HepG2 (cell line): ENCODE results near the gene PTPN22. TPM values are rescaled to one million over a fixed set of nuclear protein-coding genes. Genes with fewer than 3 reads are reported as not detected.
A peak's percentile ranks its signal among the peaks of the same experiment; 100 is the strongest.

Experiments
- EEA1 ChIP-seq: sonication (generic); formaldehyde crosslinking; IDR thresholded peaks from 2 replicates; pipeline ENCODE4 v1.5.1; 2020; ENCODE audit warnings: mild to moderate bottlenecking, missing genetic modification reagents, borderline replicate concordance
- HNF1B ChIP-seq: sonication (generic); formaldehyde crosslinking; IDR thresholded peaks from 2 replicates; pipeline ENCODE4 v1.5.1; 2020; ENCODE audit warnings: mild to moderate bottlenecking, moderate library complexity, missing genetic modification reagents
- IKZF1 ChIP-seq: fragments of 450-650 bp; IDR thresholded peaks from 2 replicates; pipeline ENCODE4 v1.7.1; 2016
- KLF15 ChIP-seq: sonication (generic); formaldehyde crosslinking; IDR thresholded peaks from 2 replicates; pipeline ENCODE4 v1.8.1; 2023; ENCODE audit warnings: borderline replicate concordance, mild to moderate bottlenecking, inconsistent platforms, missing genetic modification reagents, mixed read lengths
- KMT2B ChIP-seq: IDR thresholded peaks from 2 replicates; pipeline ENCODE4 v1.6.1; 2016; ENCODE audit warnings: missing genetic modification reagents, missing compliant biosample characterization
- MXD3 ChIP-seq: IDR thresholded peaks from 2 replicates; pipeline ENCODE4 v1.6.1; 2016; ENCODE audit warnings: mild to moderate bottlenecking, missing biosample characterization, missing genetic modification reagents
- MYPOP ChIP-seq: sonication (generic); formaldehyde crosslinking; IDR thresholded peaks from 2 replicates; pipeline ENCODE4 v1.8.1; 2023; ENCODE audit warnings: mild to moderate bottlenecking, moderate library complexity, missing genetic modification reagents
- NFAT5 ChIP-seq: sonication (generic); formaldehyde crosslinking; IDR thresholded peaks from 2 replicates; pipeline ENCODE4 v1.4.0; 2020; ENCODE audit warnings: missing genetic modification reagents
- POLR2G ChIP-seq: fragments of 200-400 bp; formaldehyde crosslinking; IDR thresholded peaks from 2 replicates; pipeline ENCODE4 v1.6.1; 2018; ENCODE audit warnings: mild to moderate bottlenecking, low read depth, low read length, moderate library complexity
- SMARCC2 ChIP-seq: fragments of 450-650 bp; IDR thresholded peaks from 2 replicates; pipeline ENCODE4 v1.6.1; 2017; ENCODE audit warnings: antibody characterized with exemption, mild to moderate bottlenecking
- YEATS2 ChIP-seq: sonication (generic); formaldehyde crosslinking; IDR thresholded peaks from 2 replicates; pipeline ENCODE4 v1.4.0; 2020; ENCODE audit warnings: missing genetic modification reagents, borderline replicate concordance
- YY1 ChIP-seq: IDR thresholded peaks from 2 replicates; pipeline ENCODE4 v1.6.1; 2011; ENCODE audit warnings: low read length, low read depth, moderate library complexity, mild to moderate bottlenecking; ENCODE audit not compliant: insufficient read depth, insufficient replicate concordance
- ZBTB14 ChIP-seq: sonication (generic); formaldehyde crosslinking; IDR thresholded peaks from 2 replicates; pipeline ENCODE4 v1.4.0; 2020; ENCODE audit warnings: missing genetic modification reagents
- ZBTB21 ChIP-seq: sonication (generic); formaldehyde crosslinking; IDR thresholded peaks from 2 replicates; pipeline ENCODE4 v1.4.0; 2020; ENCODE audit warnings: missing genetic modification reagents
- ZNF567 ChIP-seq: sonication (generic); formaldehyde crosslinking; IDR thresholded peaks from 2 replicates; pipeline ENCODE4 v1.8.1; 2023; ENCODE audit warnings: mild to moderate bottlenecking, missing genetic modification reagents, borderline replicate concordance
- ZNF740 ChIP-seq: sonication (generic); formaldehyde crosslinking; IDR thresholded peaks from 2 replicates; pipeline ENCODE4 v1.4.0; 2020; ENCODE audit warnings: missing genetic modification reagents
- ZNF772 ChIP-seq: sonication (generic); formaldehyde crosslinking; IDR thresholded peaks from 2 replicates; pipeline ENCODE4 v1.5.0; 2020; ENCODE audit warnings: mild to moderate bottlenecking, missing genetic modification reagents
- ZNF790 ChIP-seq: sonication (generic); formaldehyde crosslinking; IDR thresholded peaks from 2 replicates; pipeline ENCODE4 v1.8.0; 2022; ENCODE audit warnings: missing genetic modification reagents, mild to moderate bottlenecking, borderline replicate concordance
- polyA plus RNA-seq, 8 experiments: library from polyadenylated mRNA; depleted of rRNA in 3 of 8; stranded (reverse) in 7 of 8; unstranded in 1 of 8; fragments of >200 nt; fragmentation: Illumina TruSeq in 4 of 8; extraction: Trizol in 4 of 8; gene quantifications; 2 replicates each; pipeline versions ENCODE4 v1.2.1 to v1.2.3, GENCODE V29; 2011 to 2016; ENCODE audit warnings: low read depth in 4 of 8, missing spikeins in 1 of 8, mixed read lengths in 1 of 8; ENCODE audit not compliant: insufficient read depth in 1 of 8
- total RNA-seq, 5 experiments: library from RNA; depleted of rRNA; stranded (reverse); fragments of >200 nt; fragmentation: Illumina TruSeq; extraction: Trizol; gene quantifications; 2 replicates each; pipeline ENCODE4 v1.2.3, GENCODE V29; 2016; ENCODE audit warnings: low read depth in 1 of 5

PTPN22 gene
- total and polyA plus RNA-seq, 2 of the 13 experiments (the other 11 are each of a cell fraction or from before 2014, with no cell fraction given), result not detected

- peak; percentile 89 for TF ChIP-seq HNF1B (CRISPR knock-in tag)
- no peak for TF ChIP-seq IKZF1
- peak; percentile 92 for TF ChIP-seq YY1
- peak; percentile 45; the same call in 1 of the 2 replicates for TF ChIP-seq EEA1
- TF ChIP-seq ZNF790 (CRISPR knock-in tag), result peak; percentile 32; the same call in 1 of the 2 replicates
- no peak for TF ChIP-seq MXD3 (CRISPR knock-in tag)
- peak; percentile 74 for TF ChIP-seq KMT2B (CRISPR knock-in tag)
- TF ChIP-seq MYPOP (CRISPR knock-in tag), result peak; percentile 58; the same call in 1 of the 2 replicates
- TF ChIP-seq ZNF567 (CRISPR knock-in tag), result no peak; the same call in none of the 2 replicates
- no peak; the same call in 1 of the 2 replicates for TF ChIP-seq KLF15 (CRISPR knock-in tag)
- TF ChIP-seq ZBTB21, result peak; percentile 41; the same call in 1 of the 2 replicates
- TF ChIP-seq YEATS2 (CRISPR knock-in tag), result peak; percentile 82
- TF ChIP-seq NFAT5, result no peak
- no peak for TF ChIP-seq SMARCC2
- TF ChIP-seq POLR2G, result peak; percentile 95
- no peak for TF ChIP-seq ZNF772 (CRISPR knock-in tag)
- peak; percentile 85 for TF ChIP-seq ZNF740
- TF ChIP-seq ZBTB14 (CRISPR knock-in tag), result peak; percentile 69
Measured at GRCh38 chr1:113811888-113812660, 59.4 kb downstream of the PTPN22 start, which contains the start of gene RSBN1 (continued).
